Activated CD4-positive, alpha-beta T cell treated with anti-CD3 and anti-CD28 coated beads for 36 hours (primary cell): ENCODE results near the gene KCNG3. TPM values are rescaled to one million over a fixed set of nuclear protein-coding genes. Genes with fewer than 3 reads are reported as not detected.

Experiments used
- ATAC-seq: fragments of 200-7000 bp; cut with Tn5 transposase; one replicate; pipeline ENCODE4 v1.10.0; 2021; ENCODE audit warnings: mild to moderate bottlenecking, moderate library complexity
- CTCF ChIA-PET: fragments of 350-600 bp; sonication (Branson Sonifier 250); formaldehyde crosslinking; loops from one replicate; lab custom pipeline; 2021; ENCODE audit warnings: antibody characterized with exemption; lab: Charles Lee
- POLR2A ChIA-PET: fragments of 350-600 bp; sonication (Branson Sonifier 250); formaldehyde crosslinking; loops from one replicate; lab custom pipeline; 2021; ENCODE audit warnings: antibody characterized with exemption, inconsistent platforms; lab: Charles Lee
- DNase-seq: peaks from one replicate; pipeline ENCODE4 v3.0.0-alpha.2; 2020
- H3K27ac Mint-ChIP-seq: one replicate; pipeline ENCODE4 v1.8.0; 2021; ENCODE audit warnings: mixed read lengths
- H3K27me3 Mint-ChIP-seq: one replicate; pipeline ENCODE4 v1.8.0; 2021; ENCODE audit warnings: mixed read lengths
- H3K36me3 Mint-ChIP-seq: one replicate; pipeline ENCODE4 v1.8.0; 2021; ENCODE audit warnings: low read depth, mixed read lengths
- H3K4me1 Mint-ChIP-seq: one replicate; pipeline ENCODE4 v1.8.0; 2021; ENCODE audit warnings: mixed read lengths
- H3K4me3 Mint-ChIP-seq: one replicate; pipeline ENCODE4 v1.8.0; 2021; ENCODE audit warnings: mild to moderate bottlenecking, moderate library complexity, mixed read lengths
- H3K9me3 Mint-ChIP-seq: one replicate; pipeline ENCODE4 v1.8.0; 2021; ENCODE audit warnings: low read depth, mixed read lengths
- intact Hi-C, 2 experiments: fragments of 100-400 bp; cut with DNase I in 1 of 2; cut with micrococcal nuclease in 1 of 2; formaldehyde crosslinking; loops; one replicate each; pipeline versions ENCODE4 v1.14.2 to v1.15.1; 2022 to 2024; cut with DNase I, micrococcal nuclease
- total RNA-seq, 2 experiments: library from RNA; stranded (reverse); gene quantifications; one replicate each; pipeline ENCODE4 v1.2.3, GENCODE V29; 2021

KCNG3 gene
- total RNA-seq, 2 experiments from 2014 or later = 0.30 to 0.35 TPM

- no peak for ATAC-seq
Measured at GRCh38 chr2:42450136-42450535, 43.6 kb downstream of the KCNG3 start.

GRCh38 chr2:42449163-42450087, 44.4 kb downstream of the KCNG3 start:
- CTCF ChIA-PET = interaction anchor here (0.6 kb wide), 1 partner anchor 153 kb away, joined by 3 read pairs; no protein-coding TSS in a partner anchor
- no peak for DNase-seq
- POLR2A ChIA-PET = no interaction called here
- Mint-ChIP-seq H3K4me3 (no peak overlapping the region), H3K27me3 (peaks cover 6% of the 10 kb centered on the region), H3K4me1 (no peaks in the 10 kb centered on the region), H3K27ac (no peak overlapping the region), H3K36me3 (no peaks in the 10 kb centered on the region), H3K9me3 (no peaks in the 10 kb centered on the region)
- no peak for ATAC-seq
- intact Hi-C loops = no loop called here

More at GRCh38 chr2:42450136-42450535, 43.6 kb downstream of the KCNG3 start:
- no peak for DNase-seq
- Mint-ChIP-seq H3K9me3 (no peaks in the 10 kb centered on the region), H3K27ac (no peak overlapping the region), H3K36me3 (no peaks in the 10 kb centered on the region), H3K4me3 (no peak overlapping the region), H3K4me1 (no peaks in the 10 kb centered on the region), H3K27me3 (peaks cover 6% of the 10 kb centered on the region)
- intact Hi-C loops = no loop called here
- ChIA-PET POLR2A (no interaction called here), CTCF (no interaction called here)

DNA sequence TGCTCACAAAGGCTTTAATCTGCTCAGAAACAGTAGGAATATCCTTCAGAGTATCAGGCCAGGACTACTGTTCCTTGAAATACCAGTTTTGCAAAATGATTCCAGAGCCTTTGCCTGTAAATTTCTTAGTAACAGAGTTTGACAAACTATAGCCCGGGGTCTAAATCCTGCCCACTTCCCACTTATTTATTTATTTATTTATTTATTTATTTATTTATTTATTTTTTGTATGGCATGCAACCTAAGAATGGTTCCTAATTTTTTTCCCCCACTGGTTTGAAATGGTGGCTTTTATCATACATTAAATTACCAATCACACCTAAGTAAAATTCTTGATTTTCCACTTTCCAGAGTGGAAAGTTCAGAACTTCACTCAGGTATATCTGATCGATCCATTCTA, 45.6 kb downstream of the KCNG3 start:
- intact Hi-C loops = no loop called here
- H3K27ac Mint-ChIP-seq = no peak overlapping the region
- ATAC-seq (no peak), DNase-seq (no peak)
- H3K9me3 Mint-ChIP-seq = no peaks in the 10 kb centered on the region
- H3K4me3 Mint-ChIP-seq = no peak overlapping the region
- no peaks in the 10 kb centered on the region for H3K4me1 Mint-ChIP-seq
- CTCF ChIA-PET = no interaction called here
- peaks cover 6% of the 10 kb centered on the region for H3K27me3 Mint-ChIP-seq
- H3K36me3 Mint-ChIP-seq = no peaks in the 10 kb centered on the region
- POLR2A ChIA-PET = no interaction called here

- no peak overlapping the region for H3K4me3 Mint-ChIP-seq
- DNase-seq = no peak
- no peak for ATAC-seq
- no peaks in the 10 kb centered on the region for H3K36me3 Mint-ChIP-seq
- peaks cover under 1% of the 10 kb centered on the region for H3K27me3 Mint-ChIP-seq
- ChIA-PET POLR2A (no interaction called here), CTCF (interaction anchor here (0.6 kb wide), 1 partner anchor 315 kb away, joined by 3 read pairs; no protein-coding TSS in a partner anchor)
- H3K9me3 Mint-ChIP-seq = no peaks in the 10 kb centered on the region
- H3K4me1 Mint-ChIP-seq = no peaks in the 10 kb centered on the region
- H3K27ac Mint-ChIP-seq = no peak overlapping the region
- intact Hi-C loops = no loop called here
Measured at GRCh38 chr2:42446503-42447271, 47.1 kb downstream of the KCNG3 start.

DNA sequence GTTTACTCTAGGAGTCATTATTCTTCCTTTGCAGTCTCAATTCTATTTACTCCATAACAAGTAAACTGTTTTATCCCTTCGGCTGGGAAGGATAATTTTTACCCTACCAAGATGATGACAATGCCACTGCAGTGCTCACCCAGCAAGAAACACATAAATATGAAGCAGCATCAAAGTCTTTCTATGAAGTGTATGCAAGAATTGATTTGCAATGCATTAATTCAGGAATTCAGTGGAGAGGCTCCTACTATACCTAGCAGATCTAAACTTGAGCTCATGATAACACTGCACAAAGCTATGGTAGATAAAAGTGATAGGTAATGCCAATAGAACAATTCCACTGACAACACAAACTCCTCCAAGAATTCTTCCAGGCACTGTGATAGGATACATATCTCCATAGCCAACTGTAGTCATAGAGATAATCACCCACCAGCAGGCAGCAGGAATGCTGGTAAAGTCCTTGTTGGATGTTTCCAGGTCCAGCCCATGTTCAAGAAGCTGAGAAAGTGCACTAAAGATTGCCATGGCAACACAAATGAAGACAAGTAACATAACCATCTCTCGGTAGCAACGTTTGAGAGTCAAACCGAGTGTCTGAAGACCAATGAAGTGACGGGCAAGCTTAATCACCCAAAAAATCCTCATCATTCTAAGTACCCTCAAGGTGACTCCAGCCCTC, 49.9 kb downstream of the KCNG3 start:
- Mint-ChIP-seq H3K36me3 (no peaks in the 10 kb centered on the region), H3K4me1 (no peaks in the 10 kb centered on the region)

GRCh38 chr2:42442774-42443173, 51.0 kb downstream of the KCNG3 start:
- ATAC-seq (no peak), DNase-seq (no peak)
- intact Hi-C loops = no loop called here
- no peaks in the 10 kb centered on the region for H3K36me3 Mint-ChIP-seq
- CTCF ChIA-PET = no interaction called here
- H3K27ac Mint-ChIP-seq = no peak overlapping the region
- no peaks in the 10 kb centered on the region for H3K27me3 Mint-ChIP-seq
- no peaks in the 10 kb centered on the region for H3K4me1 Mint-ChIP-seq
- H3K4me3 Mint-ChIP-seq = no peak overlapping the region
- POLR2A ChIA-PET = no interaction called here
- no peaks in the 10 kb centered on the region for H3K9me3 Mint-ChIP-seq

More for the DNA sequence above, 49.9 kb downstream of the KCNG3 start:
- POLR2A ChIA-PET = no interaction called here
- no peak for ATAC-seq
- DNase-seq = no peak
- Mint-ChIP-seq H3K9me3 (no peaks in the 10 kb centered on the region), H3K4me3 (no peak overlapping the region), H3K27ac (no peak overlapping the region), H3K27me3 (no peaks in the 10 kb centered on the region)
- intact Hi-C loops = no loop called here
- CTCF ChIA-PET = interaction anchor here (0.9 to 1.2 kb wide), 2 partner anchors 10 to 18 kb away, joined by 3 read pairs; no protein-coding TSS in a partner anchor

- POLR2A ChIA-PET = no interaction called here
- no peaks in the 10 kb centered on the region for H3K4me1 Mint-ChIP-seq
- intact Hi-C loops = no loop called here
- H3K27me3 Mint-ChIP-seq = no peaks in the 10 kb centered on the region
- ATAC-seq (no peak), DNase-seq (no peak)
- H3K9me3 Mint-ChIP-seq = no peaks in the 10 kb centered on the region
- no peak overlapping the region for H3K27ac Mint-ChIP-seq
- H3K36me3 Mint-ChIP-seq = no peaks in the 10 kb centered on the region
- CTCF ChIA-PET = no interaction called here
- H3K4me3 Mint-ChIP-seq = no peak overlapping the region
Measured at GRCh38 chr2:42438685-42439084, 55.1 kb downstream of the KCNG3 start.

DNA sequence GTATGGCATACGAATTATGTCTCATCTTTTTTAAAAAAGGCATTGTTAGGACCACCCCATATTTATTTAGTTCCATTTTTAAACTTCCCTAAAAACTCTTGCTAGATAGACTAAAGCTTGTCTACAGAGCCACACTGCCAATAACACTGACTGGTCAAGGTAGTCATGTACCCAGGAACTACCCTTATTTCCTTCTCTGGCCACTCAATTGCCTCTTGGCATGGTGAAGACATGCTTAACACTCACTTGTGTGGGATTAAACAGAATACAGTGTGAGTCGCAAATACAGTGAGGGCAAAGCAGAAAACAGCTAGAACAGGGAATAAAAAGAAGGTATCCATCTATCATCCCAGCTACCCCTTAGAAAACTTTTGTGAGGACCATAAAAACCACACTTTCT, 57.4 kb downstream of the KCNG3 start:
- DNase-seq = no peak
- ATAC-seq = no peak
- Mint-ChIP-seq H3K27me3 (no peaks in the 10 kb centered on the region), H3K27ac (no peak overlapping the region), H3K4me1 (no peaks in the 10 kb centered on the region), H3K4me3 (no peak overlapping the region), H3K9me3 (no peaks in the 10 kb centered on the region), H3K36me3 (no peaks in the 10 kb centered on the region)
- CTCF ChIA-PET = no interaction called here
- POLR2A ChIA-PET = no interaction called here
- intact Hi-C loops = no loop called here

DNA sequence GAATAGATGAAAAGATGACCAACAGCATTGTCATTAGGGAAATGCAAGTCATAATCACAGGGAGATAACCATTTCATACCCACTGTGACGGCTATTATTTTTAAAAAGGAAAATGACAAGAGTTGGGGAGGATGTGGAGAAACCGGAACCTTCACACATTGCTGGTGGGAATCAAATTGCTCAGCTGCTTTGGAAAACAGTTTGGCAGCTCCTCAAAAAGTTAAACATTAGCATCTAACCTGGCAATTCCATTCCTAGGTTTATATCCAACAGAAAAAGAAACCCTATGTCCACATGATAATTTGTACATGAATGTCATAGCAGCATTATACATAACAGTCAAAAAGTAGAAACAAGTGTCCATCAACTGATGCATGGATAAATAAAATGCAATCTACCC, 58.2 kb downstream of the KCNG3 start:
- Mint-ChIP-seq H3K27ac (no peak overlapping the region), H3K27me3 (no peaks in the 10 kb centered on the region), H3K4me1 (no peaks in the 10 kb centered on the region), H3K9me3 (no peaks in the 10 kb centered on the region), H3K36me3 (no peaks in the 10 kb centered on the region), H3K4me3 (no peak overlapping the region)
- intact Hi-C loops = no loop called here
- CTCF ChIA-PET = no interaction called here
- POLR2A ChIA-PET = no interaction called here
- no peak for DNase-seq
- no peak for ATAC-seq

DNA sequence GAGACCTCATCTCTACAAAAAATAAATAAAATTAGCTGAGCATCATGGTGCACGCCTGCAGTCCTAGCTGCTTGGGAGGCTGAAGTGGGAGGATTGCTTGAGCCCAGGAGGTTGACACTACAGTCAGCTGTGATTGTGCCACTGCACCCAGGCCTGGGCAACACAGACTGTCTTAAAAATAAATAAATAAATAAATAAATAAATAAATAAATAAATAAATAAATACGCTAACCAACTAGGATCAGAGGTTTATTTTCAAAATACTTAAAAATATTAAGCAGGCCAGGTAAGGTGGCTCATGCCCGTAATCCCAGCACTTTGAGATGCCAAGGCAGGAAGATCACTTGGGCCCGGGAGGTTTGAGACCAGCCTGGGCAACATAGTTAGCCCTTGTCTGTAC, 63.6 kb downstream of the KCNG3 start:
- H3K27ac Mint-ChIP-seq = no peak overlapping the region
- ChIA-PET POLR2A (no interaction called here), CTCF (interaction anchor here (1.0 kb wide), 1 partner anchor 16 kb away, joined by 3 read pairs; no protein-coding TSS in a partner anchor)
- ATAC-seq = no peak
- no peaks in the 10 kb centered on the region for H3K27me3 Mint-ChIP-seq
- intact Hi-C loops = no loop called here
- no peaks in the 10 kb centered on the region for H3K36me3 Mint-ChIP-seq
- H3K4me3 Mint-ChIP-seq = no peak overlapping the region
- DNase-seq = no peak
- H3K4me1 Mint-ChIP-seq = no peaks in the 10 kb centered on the region
- no peaks in the 10 kb centered on the region for H3K9me3 Mint-ChIP-seq

- Mint-ChIP-seq H3K36me3 (no peaks in the 10 kb centered on the region), H3K27me3 (no peaks in the 10 kb centered on the region), H3K4me1 (no peaks in the 10 kb centered on the region), H3K4me3 (no peak overlapping the region), H3K27ac (no peak overlapping the region), H3K9me3 (no peaks in the 10 kb centered on the region)
- intact Hi-C loops = no loop called here
- no peak for DNase-seq
- no peak for ATAC-seq
- POLR2A ChIA-PET = no interaction called here
- CTCF ChIA-PET = interaction anchor here (0.7 to 1.0 kb wide), 2 partner anchors 15 to 347 kb away, joined by 3 read pairs; no protein-coding TSS in a partner anchor
Measured at GRCh38 chr2:42429352-42429751, 64.4 kb downstream of the KCNG3 start.
